Naive thymus-derived CD8-positive, alpha-beta T cell (primary cell): ENCODE results near the gene AGPAT3. TPM values are rescaled to one million over a fixed set of nuclear protein-coding genes. Genes with fewer than 3 reads are reported as not detected.
A peak's percentile ranks its signal among the peaks of the same experiment; 100 is the strongest.

ENCODE experiments used
- ATAC-seq, 2 donors: fragments of 150-1000 bp; cut with Tn5 transposase in 1 of 2; sonication (Bioruptor Pico), chemical (Tn5 transposase) in 1 of 2; 1 replicate in 1 of 2; 2 replicates in 1 of 2; pipeline ENCODE4 v1.10.0; 2021; ENCODE audit warnings: mild to moderate bottlenecking in 2 of 2, moderate library complexity in 2 of 2
- POLR2A ChIA-PET: fragments of 350-600 bp; sonication (Branson Sonifier 250); formaldehyde crosslinking; loops from one replicate; lab custom pipeline; 2021; ENCODE audit warnings: antibody characterized with exemption; lab: Charles Lee
- DNase-seq, 10 donors: peaks; one replicate each; pipeline versions ENCODE4 v3.0.0 to v3.0.0-alpha.2; 2020 to 2022
- H3K27ac Mint-ChIP-seq, 10 donors: one replicate each; pipeline ENCODE4 v1.8.0; 2020 to 2022; ENCODE audit warnings: mild to moderate bottlenecking in 10 of 10, mixed read lengths in 10 of 10, moderate library complexity in 4 of 10, inconsistent platforms in 1 of 10
- H3K27me3 Mint-ChIP-seq, 5 donors: one replicate each; pipeline ENCODE4 v1.8.0; 2021 to 2022; ENCODE audit warnings: mixed read lengths in 5 of 5
- H3K36me3 Mint-ChIP-seq, 3 donors: one replicate each; pipeline ENCODE4 v1.8.0; 2020 to 2022; ENCODE audit warnings: mixed read lengths in 3 of 3, mild to moderate bottlenecking in 2 of 3, inconsistent platforms in 1 of 3
- H3K4me1 Mint-ChIP-seq, 4 donors: one replicate each; pipeline ENCODE4 v1.8.0; 2021 to 2022; ENCODE audit warnings: mixed read lengths in 4 of 4
- H3K4me3 Mint-ChIP-seq, 10 donors: one replicate each; pipeline ENCODE4 v1.8.0; 2020 to 2022; ENCODE audit warnings: mild to moderate bottlenecking in 10 of 10, mixed read lengths in 10 of 10, moderate library complexity in 6 of 10, inconsistent platforms in 1 of 10
- H3K9me3 Mint-ChIP-seq, 9 donors: one replicate each; pipeline ENCODE4 v1.8.0; 2020 to 2022; ENCODE audit warnings: mixed read lengths in 9 of 9, mild to moderate bottlenecking in 3 of 9, inconsistent platforms in 1 of 9, moderate library complexity in 1 of 9
- polyA plus RNA-seq, 3 donors: library from polyadenylated mRNA; unstranded; fragments of 300-500 nt; fragmentation: Illumina TruSeq; gene quantifications; one replicate each; pipeline ENCODE4 v1.2.3, GENCODE V29; 2021
- total RNA-seq, 8 experiments: library from RNA in 2 of 8; stranded (reverse) in 2 of 8; gene quantifications; one replicate each; pipeline ENCODE4 v1.2.3 and lab custom pipeline; 2021 to 2026

AGPAT3 gene
- total and polyA plus RNA-seq, 5 experiments from 2014 or later, result 10.9 to 59.0 (median 18.0) TPM

- POLR2A ChIA-PET, result interaction anchor here (0.6 to 3.4 kb wide), 5 partner anchors 13 to 219 kb away, joined by 3 to 15 read pairs (median 4); no protein-coding TSS in a partner anchor
- peak; percentile 98 to 99 for ATAC-seq
- DNase-seq, result peak; percentile 81 to 93 (median 90)
- Mint-ChIP-seq H3K4me1 (peaks cover 15 to 35% (median 25%) of the 10 kb centered on the region in 4 donors), H3K9me3 (no peaks in the 10 kb centered on the region), H3K36me3 (peaks cover 0 to 3% (median 0%) of the 10 kb centered on the region in 3 donors), H3K27ac (peak overlapping the region; percentile 65 to 95 (median 92)), H3K27me3 (no peaks in the 10 kb centered on the region), H3K4me3 (peak overlapping the region; percentile 84 to 92 (median 89))
These were observed 73.9 kb downstream of the AGPAT3 start for GRCh38 chr21:43938751-43939442.

DNA sequence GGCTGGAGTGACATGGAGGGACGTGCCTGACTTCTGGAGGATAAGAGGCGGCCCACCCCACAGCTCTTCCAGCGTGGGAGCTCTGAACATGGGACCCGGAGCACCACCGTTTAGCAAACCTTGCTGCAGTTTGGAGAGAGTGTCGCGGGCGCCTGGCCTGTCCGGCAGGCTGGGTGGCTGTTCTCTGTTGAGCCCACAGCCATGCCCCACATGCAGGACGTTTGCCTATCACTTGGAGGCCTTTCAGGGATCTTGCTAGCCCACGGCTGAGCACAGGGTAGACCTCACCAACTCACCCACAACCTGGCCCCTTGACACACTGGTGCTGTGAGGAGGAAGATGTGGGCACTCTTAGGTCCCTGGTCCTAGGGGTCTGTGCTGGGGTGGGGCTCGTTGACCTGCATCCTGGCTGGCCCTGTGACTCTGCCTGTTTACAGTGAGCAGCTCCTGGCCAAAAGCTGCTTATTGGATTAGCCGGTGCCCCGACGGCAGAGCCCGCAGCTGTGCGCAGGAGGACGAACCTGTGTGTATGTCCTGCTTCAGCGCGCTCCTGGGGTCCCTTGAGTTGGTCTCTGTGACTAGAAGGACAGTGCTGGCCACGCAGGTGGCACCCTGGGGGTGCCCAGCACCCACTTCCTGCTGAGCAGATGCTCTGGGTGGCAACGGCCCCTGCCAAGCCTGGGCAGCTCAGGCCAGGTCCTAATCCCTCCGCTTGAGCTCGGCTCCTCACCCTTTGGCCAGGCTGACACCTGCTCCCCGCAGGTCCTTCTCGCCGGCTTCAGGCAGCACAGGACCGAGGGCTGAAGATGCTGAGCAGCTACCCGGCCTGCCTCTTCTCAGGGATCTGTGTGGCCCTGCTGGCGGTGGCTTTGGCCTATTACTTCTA, 74.7 kb downstream of the AGPAT3 start:
- no peaks in the 10 kb centered on the region for H3K27me3 Mint-ChIP-seq
- no peaks in the 10 kb centered on the region for H3K9me3 Mint-ChIP-seq
- DNase-seq, result no peak
- peak overlapping the region in 6 of 10 donors; percentile 39 to 90 (median 85) for H3K4me3 Mint-ChIP-seq
- ATAC-seq, result no peak
- H3K4me1 Mint-ChIP-seq, result peaks cover 13 to 36% (median 23%) of the 10 kb centered on the region in 4 donors
- peaks cover 0 to 5% (median 0%) of the 10 kb centered on the region in 3 donors for H3K36me3 Mint-ChIP-seq
- POLR2A ChIA-PET, result interaction anchor here (0.6 to 3.4 kb wide), 6 partner anchors 14 to 129 kb away, joined by 3 to 15 read pairs (median 4); no protein-coding TSS in a partner anchor
- peak overlapping the region; percentile 42 to 95 (median 90) for H3K27ac Mint-ChIP-seq

GRCh38 chr21:43940329-43941050, 75.5 kb downstream of the AGPAT3 start:
- DNase-seq (no peak), ATAC-seq (no peak)
- Mint-ChIP-seq H3K4me1 (peaks cover 13 to 34% (median 23%) of the 10 kb centered on the region in 4 donors), H3K36me3 (peaks cover 0 to 5% (median 0%) of the 10 kb centered on the region in 3 donors), H3K27ac (peak overlapping the region in 2 of 10 donors; percentile 27 to 51), H3K27me3 (no peaks in the 10 kb centered on the region), H3K4me3 (no peak overlapping the region), H3K9me3 (no peaks in the 10 kb centered on the region)
- POLR2A ChIA-PET, result interaction anchor here (0.6 kb wide), 2 partner anchors 23 to 127 kb away, joined by 3 to 4 read pairs; no protein-coding TSS in a partner anchor

- H3K36me3 Mint-ChIP-seq, result peaks cover 0 to 5% (median 5%) of the 10 kb centered on the region in 3 donors
- peaks cover 13 to 38% (median 20%) of the 10 kb centered on the region in 4 donors for H3K4me1 Mint-ChIP-seq
- POLR2A ChIA-PET, result interaction anchor here (0.5 to 0.7 kb wide), 2 partner anchors 76 to 146 kb away, joined by 3 read pairs; no protein-coding TSS in a partner anchor
- no peak overlapping the region for H3K4me3 Mint-ChIP-seq
- no peaks in the 10 kb centered on the region for H3K9me3 Mint-ChIP-seq
- H3K27ac Mint-ChIP-seq, result peak overlapping the region in 1 of 10 donors; percentile 51
- no peak for ATAC-seq
- DNase-seq, result no peak
- no peaks in the 10 kb centered on the region for H3K27me3 Mint-ChIP-seq
These were observed 77.2 kb downstream of the AGPAT3 start for GRCh38 chr21:43942201-43942600.

DNA sequence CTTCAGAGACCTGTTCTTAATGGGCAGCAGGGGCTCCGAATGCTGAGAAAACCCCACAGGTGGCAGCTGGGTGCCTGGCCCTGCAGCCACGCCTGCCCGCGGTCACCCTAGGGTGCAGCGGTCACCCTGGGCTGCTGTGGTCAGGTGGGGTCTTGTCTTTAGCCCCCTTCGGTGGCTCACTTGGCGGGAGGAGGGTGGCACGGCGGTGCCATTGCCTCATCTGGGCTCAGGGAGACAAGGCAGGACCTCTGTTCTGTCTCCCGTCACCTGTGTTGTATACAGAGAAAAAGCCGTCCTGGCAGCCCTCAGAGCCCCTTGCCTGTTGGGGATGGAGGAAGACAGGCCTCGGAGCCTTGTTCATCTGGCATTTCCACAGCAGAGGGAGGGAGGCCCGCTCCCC, 77.6 kb downstream of the AGPAT3 start:
- no peak for DNase-seq
- POLR2A ChIA-PET, result no interaction called here
- Mint-ChIP-seq H3K36me3 (peaks cover 0 to 6% (median 5%) of the 10 kb centered on the region in 3 donors), H3K27ac (no peak overlapping the region), H3K27me3 (no peaks in the 10 kb centered on the region), H3K4me3 (no peak overlapping the region), H3K9me3 (no peaks in the 10 kb centered on the region), H3K4me1 (peaks cover 12 to 34% (median 16%) of the 10 kb centered on the region in 4 donors)
- no peak for ATAC-seq

- no peak for DNase-seq
- ATAC-seq, result no peak
- H3K36me3 Mint-ChIP-seq, result peaks cover 0 to 14% (median 10%) of the 10 kb centered on the region in 3 donors
- H3K4me3 Mint-ChIP-seq, result no peak overlapping the region
- H3K4me1 Mint-ChIP-seq, result peaks cover 8 to 29% (median 9%) of the 10 kb centered on the region in 4 donors
- H3K9me3 Mint-ChIP-seq, result peaks cover 0 to 5% (median 0%) of the 10 kb centered on the region in 9 donors
- POLR2A ChIA-PET, result no interaction called here
- H3K27ac Mint-ChIP-seq, result no peak overlapping the region
- no peaks in the 10 kb centered on the region for H3K27me3 Mint-ChIP-seq
These were observed 78.6 kb downstream of the AGPAT3 start for GRCh38 chr21:43943512-43944077.

DNA sequence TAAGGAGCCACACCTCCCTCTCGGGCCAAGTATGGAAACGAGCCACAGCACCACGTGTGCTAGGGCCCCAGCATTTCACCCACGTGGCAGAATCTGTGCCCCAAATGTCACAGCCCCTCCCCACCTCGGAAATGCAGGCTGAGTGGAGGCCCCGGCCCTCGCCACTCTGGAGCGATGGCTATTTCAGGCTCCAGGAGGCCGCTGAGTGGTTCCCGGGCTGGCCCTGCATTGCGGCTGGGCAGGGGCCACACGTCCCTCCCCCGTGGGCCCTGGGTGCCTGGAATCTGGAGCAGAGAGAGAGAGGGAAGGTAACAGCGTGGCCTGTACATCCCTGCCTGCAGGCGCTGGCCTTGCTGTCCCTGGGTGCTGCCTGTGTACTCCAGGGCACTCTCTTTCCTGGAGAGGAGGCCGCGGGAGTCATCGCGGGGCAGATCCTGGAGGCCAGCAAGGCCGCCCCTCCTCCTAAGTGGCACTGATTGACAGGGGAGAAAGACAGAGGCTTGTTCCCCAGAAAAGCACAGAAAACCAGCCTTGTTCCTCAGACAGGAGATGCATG, 79.1 kb downstream of the AGPAT3 start:
- no peak for DNase-seq
- Mint-ChIP-seq H3K36me3 (peaks cover 0 to 14% (median 10%) of the 10 kb centered on the region in 3 donors), H3K9me3 (peaks cover 0 to 10% (median 0%) of the 10 kb centered on the region in 9 donors), H3K27ac (no peak overlapping the region), H3K27me3 (no peaks in the 10 kb centered on the region), H3K4me1 (peaks cover 5 to 27% (median 6%) of the 10 kb centered on the region in 4 donors), H3K4me3 (no peak overlapping the region)
- ATAC-seq, result no peak
- POLR2A ChIA-PET, result no interaction called here

DNA sequence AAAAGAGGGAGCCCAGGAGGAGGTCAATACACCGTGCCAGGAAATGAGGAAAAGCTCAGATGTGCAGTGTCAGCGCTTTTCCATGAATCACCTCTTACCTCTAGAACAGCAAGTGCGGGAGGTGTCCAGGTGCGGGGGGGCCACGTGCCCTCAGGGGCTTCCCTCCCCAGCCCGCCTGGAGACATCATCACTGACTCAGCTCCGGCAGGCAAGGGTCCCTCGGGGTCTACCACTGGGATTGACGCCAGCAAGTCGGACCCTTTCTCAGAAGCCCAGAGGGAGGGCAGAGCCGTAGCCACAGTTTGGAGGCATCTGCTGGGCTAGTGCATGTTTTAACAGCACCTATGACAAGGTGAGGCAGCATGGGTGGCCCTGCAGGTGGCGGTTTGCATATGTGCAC, 79.7 kb downstream of the AGPAT3 start:
- peaks cover 7 to 29% (median 10%) of the 10 kb centered on the region in 4 donors for H3K4me1 Mint-ChIP-seq
- no peak overlapping the region for H3K4me3 Mint-ChIP-seq
- DNase-seq (no peak), ATAC-seq (no peak)
- POLR2A ChIA-PET, result no interaction called here
- peaks cover 4 to 16% (median 14%) of the 10 kb centered on the region in 3 donors for H3K36me3 Mint-ChIP-seq
- no peaks in the 10 kb centered on the region for H3K27me3 Mint-ChIP-seq
- H3K27ac Mint-ChIP-seq, result no peak overlapping the region
- peaks cover 0 to 16% (median 2%) of the 10 kb centered on the region in 9 donors for H3K9me3 Mint-ChIP-seq

GRCh38 chr21:43948740-43949498, 83.9 kb downstream of the AGPAT3 start:
- peaks cover 14 to 42% (median 20%) of the 10 kb centered on the region in 4 donors for H3K4me1 Mint-ChIP-seq
- H3K27ac Mint-ChIP-seq, result peak overlapping the region in 7 of 10 donors; percentile 54 to 86 (median 81)
- DNase-seq, result no peak
- peak overlapping the region in 4 of 10 donors; percentile 57 to 75 (median 66) for H3K4me3 Mint-ChIP-seq
- H3K27me3 Mint-ChIP-seq, result no peaks in the 10 kb centered on the region
- peaks cover 5 to 26% (median 18%) of the 10 kb centered on the region in 3 donors for H3K36me3 Mint-ChIP-seq
- POLR2A ChIA-PET, result interaction anchor here (0.8 kb wide), 1 partner anchor 30 kb away, joined by 3 read pairs; no protein-coding TSS in a partner anchor
- peaks cover 0 to 19% (median 2%) of the 10 kb centered on the region in 9 donors for H3K9me3 Mint-ChIP-seq
- no peak for ATAC-seq

- Mint-ChIP-seq H3K4me3 (peak overlapping the region in 9 of 10 donors; percentile 11 to 75 (median 57)), H3K9me3 (peaks cover 0 to 19% (median 2%) of the 10 kb centered on the region in 9 donors), H3K4me1 (peaks cover 14 to 41% (median 20%) of the 10 kb centered on the region in 4 donors), H3K27me3 (no peaks in the 10 kb centered on the region), H3K36me3 (peaks cover 5 to 26% (median 16%) of the 10 kb centered on the region in 3 donors), H3K27ac (peak overlapping the region in 8 of 10 donors; percentile 54 to 86 (median 82))
- ATAC-seq (peak; percentile 75 to 88), DNase-seq (peak in 2 of 10 donors; percentile 22 to 49)
- POLR2A ChIA-PET, result interaction anchor here (0.6 to 0.8 kb wide), 2 partner anchors 29 to 82 kb away, joined by 3 read pairs; no protein-coding TSS in a partner anchor
These were observed 84.6 kb downstream of the AGPAT3 start for GRCh38 chr21:43949499-43950208.
